Measurements from ENCODE around the gene PON1.

DNA sequence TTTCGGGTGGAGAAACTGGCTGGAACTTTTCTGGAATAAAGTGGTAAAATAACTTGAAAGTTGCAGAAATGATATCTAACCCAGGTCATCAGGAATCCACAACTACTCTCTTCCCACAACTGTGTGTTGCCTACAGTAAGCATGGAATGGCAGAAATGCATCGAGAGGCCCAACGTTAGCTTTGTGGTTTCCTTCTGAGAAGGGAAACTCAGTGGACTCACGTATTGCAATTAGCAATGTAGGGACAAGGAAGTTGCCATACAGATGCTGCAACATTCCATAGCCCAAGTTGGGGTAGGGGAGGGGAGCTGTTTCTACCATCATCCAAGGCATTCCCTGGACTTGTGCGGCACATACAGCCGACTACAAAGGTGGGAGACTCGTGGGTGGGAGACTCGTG lies 1.9 kb downstream of the PON1 start:
- TF ChIP-seq POLR2A (IDR thresholded peaks at IDR 0.05): no peak
- TF ChIP-seq, protein P1, sequence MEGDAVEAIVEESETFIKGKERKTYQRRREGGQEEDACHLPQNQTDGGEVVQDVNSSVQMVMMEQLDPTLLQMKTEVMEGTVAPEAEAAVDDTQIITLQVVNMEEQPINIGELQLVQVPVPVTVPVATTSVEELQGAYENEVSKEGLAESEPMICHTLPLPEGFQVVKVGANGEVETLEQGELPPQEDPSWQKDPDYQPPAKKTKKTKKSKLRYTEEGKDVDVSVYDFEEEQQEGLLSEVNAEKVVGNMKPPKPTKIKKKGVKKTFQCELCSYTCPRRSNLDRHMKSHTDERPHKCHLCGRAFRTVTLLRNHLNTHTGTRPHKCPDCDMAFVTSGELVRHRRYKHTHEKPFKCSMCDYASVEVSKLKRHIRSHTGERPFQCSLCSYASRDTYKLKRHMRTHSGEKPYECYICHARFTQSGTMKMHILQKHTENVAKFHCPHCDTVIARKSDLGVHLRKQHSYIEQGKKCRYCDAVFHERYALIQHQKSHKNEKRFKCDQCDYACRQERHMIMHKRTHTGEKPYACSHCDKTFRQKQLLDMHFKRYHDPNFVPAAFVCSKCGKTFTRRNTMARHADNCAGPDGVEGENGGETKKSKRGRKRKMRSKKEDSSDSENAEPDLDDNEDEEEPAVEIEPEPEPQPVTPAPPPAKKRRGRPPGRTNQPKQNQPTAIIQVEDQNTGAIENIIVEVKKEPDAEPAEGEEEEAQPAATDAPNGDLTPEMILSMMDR (IDR thresholded peaks at IDR 0.05): no peak

Data from adrenal gland (tissue), 5 donors.